ENCODE measurements around the gene FGB. TPM values are rescaled to one million over a fixed set of nuclear protein-coding genes. Genes with fewer than 3 reads are reported as not detected.

FGB gene
- total and polyA plus RNA-seq, 9 of the 15 experiments (the other 6 are each of a cell fraction or from before 2014, with no cell fraction given) = 0.07 to 1.9 (median 0.13) TPM; not detected in 6

- no peak for TF ChIP-seq ZNF76 (CRISPR knock-in tag; IDR thresholded peaks at IDR 0.05; ENCODE audit: borderline replicate concordance)
- TF ChIP-seq, protein P1, sequence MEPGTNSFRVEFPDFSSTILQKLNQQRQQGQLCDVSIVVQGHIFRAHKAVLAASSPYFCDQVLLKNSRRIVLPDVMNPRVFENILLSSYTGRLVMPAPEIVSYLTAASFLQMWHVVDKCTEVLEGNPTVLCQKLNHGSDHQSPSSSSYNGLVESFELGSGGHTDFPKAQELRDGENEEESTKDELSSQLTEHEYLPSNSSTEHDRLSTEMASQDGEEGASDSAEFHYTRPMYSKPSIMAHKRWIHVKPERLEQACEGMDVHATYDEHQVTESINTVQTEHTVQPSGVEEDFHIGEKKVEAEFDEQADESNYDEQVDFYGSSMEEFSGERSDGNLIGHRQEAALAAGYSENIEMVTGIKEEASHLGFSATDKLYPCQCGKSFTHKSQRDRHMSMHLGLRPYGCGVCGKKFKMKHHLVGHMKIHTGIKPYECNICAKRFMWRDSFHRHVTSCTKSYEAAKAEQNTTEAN (CRISPR knock-in tag; IDR thresholded peaks at IDR 0.05) = no peak
- TF ChIP-seq HMGN3 (IDR thresholded peaks at IDR 0.05; ENCODE audit: borderline replicate concordance, extremely low read depth, insufficient read length, low read depth, low read length) = no peak
- TF ChIP-seq ZNF436 (CRISPR knock-in tag; IDR thresholded peaks at IDR 0.05) = no peak
- TF ChIP-seq CTCF (IDR thresholded peaks at IDR 0.05 in 2 of 3, conservative IDR thresholded peaks at IDR 0.05 in 1 of 3; ENCODE audit: insufficient read depth in 2 of 3, low read depth in 1 of 3, low read length in 3 of 3) = peak; percentile 80 to 87 (median 81)
- peak; percentile 70; the same call in 1 of the 2 replicates for TF ChIP-seq ZFP91 (CRISPR knock-in tag; IDR thresholded peaks at IDR 0.05)
- TF ChIP-seq HMG20B (CRISPR knock-in tag; IDR thresholded peaks at IDR 0.05) = no peak
- no peak for TF ChIP-seq ZNF263 (CRISPR knock-in tag; IDR thresholded peaks at IDR 0.05; ENCODE audit: borderline replicate concordance)
- TF ChIP-seq ZNF449 (CRISPR knock-in tag; IDR thresholded peaks at IDR 0.05) = no peak
- no peak for TF ChIP-seq RAD51 (IDR thresholded peaks at IDR 0.05; ENCODE audit: borderline replicate concordance, low read depth)
- TF ChIP-seq GTF2E2 (tag; IDR thresholded peaks at IDR 0.05) = no peak
- peak; percentile 26; the same call in 1 of the 2 replicates for TF ChIP-seq L3MBTL2 (IDR thresholded peaks at IDR 0.05)
- TF ChIP-seq, protein P2, sequence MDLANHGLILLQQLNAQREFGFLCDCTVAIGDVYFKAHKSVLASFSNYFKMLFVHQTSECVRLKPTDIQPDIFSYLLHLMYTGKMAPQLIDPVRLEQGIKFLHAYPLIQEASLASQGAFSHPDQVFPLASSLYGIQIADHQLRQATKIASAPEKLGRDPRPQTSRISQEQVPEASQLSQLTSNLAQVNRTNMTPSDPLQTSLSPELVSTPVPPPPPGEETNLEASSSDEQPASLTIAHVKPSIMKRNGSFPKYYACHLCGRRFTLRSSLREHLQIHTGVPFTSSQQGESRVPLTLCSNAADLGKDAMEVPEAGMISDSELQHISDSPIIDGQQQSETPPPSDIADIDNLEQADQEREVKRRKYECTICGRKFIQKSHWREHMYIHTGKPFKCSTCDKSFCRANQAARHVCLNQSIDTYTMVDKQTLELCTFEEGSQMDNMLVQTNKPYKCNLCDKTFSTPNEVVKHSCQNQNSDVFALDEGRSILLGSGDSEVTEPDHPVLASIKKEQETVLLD (IDR thresholded peaks at IDR 0.05) = no peak
These were observed 10.7 kb upstream of the FGB start (continued) for GRCh38 chr4:154551872-154552686.

All from K562 (cell line).